Bone marrow (tissue), 2 donors: ENCODE data around the gene KRTAP5-2.
"Not testable (repeated sequence)": the region's sequence is repeated elsewhere in the genome, so short reads cannot be mapped to it uniquely, and the experiment has no call there.

Experiments
- DNase-seq, 2 donors: peaks; one replicate each; lab custom pipeline; 2025; lab: John Stamatoyannopoulos, UW

The KRTAP5-2 gene

DNA sequence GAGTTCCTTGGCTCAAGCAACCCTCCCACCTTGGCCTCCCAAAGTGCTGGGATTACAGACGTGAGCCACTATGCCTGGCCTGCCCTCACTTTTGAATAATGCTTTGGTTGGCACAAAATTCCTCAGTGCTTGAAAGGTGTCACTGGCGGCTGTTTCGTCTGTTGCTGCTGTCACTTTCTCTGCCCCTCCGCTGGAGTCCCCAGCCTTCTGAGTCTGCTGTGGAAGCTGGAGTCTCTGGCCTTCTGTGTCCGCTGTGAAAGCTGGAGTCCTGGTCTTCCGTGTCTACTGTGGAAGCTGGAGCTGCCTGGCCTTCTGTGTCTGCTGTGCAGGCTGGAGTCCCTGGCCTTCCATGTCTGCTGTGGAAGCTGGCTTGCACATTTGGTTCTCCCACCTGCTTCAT lies 8.1 kb downstream of the KRTAP5-2 start:
- no peak for DNase-seq

DNA sequence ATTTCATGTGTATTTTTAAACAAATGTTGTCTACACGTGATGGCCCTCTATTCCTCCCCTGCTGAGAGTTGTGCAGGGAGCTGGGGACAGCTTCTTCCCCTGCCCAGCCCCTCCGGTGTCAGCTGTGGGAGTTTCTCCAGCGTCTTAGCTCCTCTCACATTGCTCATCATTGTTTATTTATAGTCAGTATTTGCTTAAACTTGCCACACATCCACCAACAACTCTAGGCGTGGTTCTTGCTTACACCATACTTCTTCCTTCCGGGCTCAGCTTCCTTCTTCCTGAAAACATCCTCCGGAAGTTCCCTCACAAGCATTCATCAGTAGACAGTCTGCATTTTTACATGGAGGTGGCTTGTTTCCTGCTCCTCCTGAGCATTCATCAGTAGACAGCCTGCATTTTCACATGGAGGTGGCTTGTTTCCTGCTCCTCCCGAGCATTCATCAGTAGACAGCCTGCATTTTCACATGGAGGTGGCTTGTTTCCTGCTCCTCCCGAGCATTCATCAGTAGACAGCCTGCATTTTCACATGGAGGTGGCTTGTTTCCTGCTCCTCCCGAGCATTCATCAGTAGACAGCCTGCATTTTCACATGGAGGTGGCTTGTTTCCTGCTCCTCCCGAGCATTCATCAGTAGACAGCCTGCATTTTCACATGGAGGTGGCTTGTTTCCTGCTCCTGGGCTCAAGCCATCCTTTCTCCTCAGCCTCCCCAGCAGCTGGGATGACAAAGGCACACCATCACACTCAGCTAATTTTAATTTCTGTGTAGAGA lies 8.7 kb downstream of the KRTAP5-2 start:
- not testable (repeated sequence) for DNase-seq

DNA sequence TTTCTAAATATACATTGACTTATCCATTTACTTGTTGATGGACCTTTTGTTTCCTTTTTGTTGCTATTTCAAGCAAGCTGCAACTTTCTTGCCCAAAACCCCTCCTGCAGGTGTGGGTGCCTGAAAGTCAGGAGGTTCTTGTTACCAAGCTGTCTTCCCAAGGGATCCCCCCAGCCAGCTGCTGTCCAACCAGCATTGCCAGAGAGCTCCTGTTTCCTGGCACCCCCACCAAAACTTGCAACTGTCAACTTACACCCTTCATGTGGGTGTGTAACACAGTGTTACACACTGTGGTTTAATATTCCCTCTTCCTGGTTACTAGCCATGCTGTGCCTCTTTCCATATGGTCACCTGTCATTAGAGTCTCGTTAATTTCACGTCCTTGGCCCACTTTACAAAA lies 11.4 kb downstream of the KRTAP5-2 start:
- DNase-seq: no peak

DNA sequence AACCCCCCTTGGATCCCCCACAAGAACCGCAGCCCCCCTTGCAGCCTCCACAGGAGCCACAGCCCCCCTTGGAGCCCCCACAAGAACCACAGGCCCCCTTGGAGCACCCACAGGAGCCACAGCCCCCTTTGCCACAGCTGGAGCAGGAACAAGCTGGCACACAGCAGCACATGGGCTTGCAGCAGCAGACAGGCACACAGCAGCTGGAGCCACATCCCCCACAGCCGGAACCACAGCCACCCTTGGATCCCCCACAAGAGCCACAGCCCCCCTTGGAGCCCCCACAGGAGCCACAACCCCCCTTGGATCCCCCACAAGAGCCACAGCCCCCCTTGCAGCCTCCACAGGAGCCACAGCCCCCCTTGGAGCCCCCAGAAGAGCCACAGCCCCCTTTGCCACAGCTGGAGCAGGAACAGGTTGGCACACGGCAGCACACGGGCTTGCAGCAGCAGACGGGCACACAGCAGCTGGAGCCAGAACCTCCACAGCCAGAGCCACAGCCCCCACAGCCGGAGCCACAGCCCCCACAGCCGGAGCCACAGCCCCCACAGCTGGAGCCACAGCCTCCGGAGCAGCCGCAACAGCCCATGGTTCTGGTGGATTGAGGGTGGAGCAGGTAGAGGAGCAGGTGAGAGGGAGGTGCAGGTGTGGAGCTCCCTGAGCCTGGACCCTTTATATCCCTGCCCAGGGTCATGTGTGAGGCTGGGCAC lies 13.3 kb downstream of the KRTAP5-2 start, which contains the start of gene KRTAP5-1:
Gene KRTAP5-1 (minus strand): TSS at position 623 of the 710 bp plus-strand sequence. CDS start 34 bp downstream, at position 589.
- not testable (repeated sequence) for DNase-seq

DNA sequence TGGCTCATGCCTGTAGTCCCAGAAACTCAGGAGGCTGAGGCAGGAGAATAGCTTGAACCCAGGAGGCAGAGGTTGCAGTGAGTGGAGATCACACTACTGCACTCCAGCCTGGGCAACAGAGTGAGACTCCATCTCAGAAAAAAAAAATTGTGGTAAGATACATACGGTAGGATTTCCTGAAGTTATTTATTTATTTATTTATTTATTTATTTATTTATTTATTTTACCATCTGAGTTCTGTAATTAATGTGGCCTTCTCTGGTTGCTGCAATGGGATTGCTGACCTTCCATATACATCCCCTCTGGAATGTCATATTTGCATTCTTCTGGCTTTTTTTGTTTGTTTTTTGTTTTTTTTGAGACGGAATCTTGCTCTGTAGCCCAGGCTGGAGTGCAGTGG lies 15.2 kb downstream of the KRTAP5-2 start:
- DNase-seq: not testable (repeated sequence)

DNA sequence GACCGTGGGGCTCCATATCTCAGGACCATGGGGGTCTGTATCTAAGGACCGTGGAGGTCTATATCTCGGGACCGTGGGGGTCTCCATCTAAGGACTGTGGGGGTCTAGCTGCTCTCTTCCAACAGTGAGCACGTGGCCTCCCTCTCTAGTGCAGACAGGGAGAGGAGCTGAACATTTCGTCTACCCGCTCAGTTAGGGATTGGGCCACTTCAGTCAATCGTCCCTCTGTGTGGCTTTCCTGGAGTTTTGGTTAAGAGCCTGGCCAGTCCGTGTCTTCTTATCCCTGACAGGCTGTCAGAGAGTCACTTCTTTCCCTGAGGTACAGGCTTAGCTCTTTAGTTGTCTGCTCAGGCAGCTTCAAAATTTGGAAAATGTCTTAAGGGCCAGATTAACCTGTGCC lies 16.1 kb downstream of the KRTAP5-2 start:
- no peak for DNase-seq

DNA sequence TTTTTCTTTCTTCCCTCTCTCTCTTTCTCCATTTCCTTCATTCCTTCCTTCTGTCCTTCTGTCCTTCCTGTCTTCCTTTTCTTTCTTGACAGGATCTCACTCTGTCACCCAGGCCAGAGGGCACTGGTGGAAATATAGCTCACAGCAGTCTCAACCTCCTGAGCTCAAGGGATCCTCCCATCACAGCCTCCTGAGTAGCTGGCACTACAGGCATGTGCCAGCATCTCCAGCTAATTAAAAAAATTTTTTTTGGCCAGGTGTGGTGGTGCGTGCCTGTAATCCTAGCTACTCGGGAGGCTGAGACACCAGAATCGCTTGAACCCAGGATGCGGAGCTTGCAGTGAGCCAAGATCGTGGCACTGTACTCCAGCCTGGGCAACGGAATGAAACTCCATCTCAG lies 21.3 kb downstream of the KRTAP5-2 start:
- no peak for DNase-seq

DNA sequence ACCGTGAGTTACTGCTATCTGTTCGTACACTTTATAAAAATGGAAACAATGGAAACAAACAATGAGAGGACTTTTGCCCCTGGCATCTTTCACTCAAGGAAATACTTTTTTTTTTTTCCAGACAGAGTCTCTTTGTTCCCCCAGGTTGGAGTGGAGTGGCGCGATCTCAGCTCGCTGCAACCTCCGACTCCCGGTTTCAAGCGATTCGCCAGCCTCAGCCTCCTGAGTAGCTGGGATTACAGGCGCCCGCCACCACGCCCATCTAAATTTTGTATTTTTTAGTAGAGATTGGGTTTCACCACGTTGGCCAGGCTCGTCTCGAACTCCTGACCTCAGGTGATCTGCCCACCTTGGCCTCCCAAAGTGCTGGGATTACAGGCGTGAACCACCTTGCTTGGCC lies 22.3 kb downstream of the KRTAP5-2 start:
- not testable (repeated sequence) for DNase-seq

DNA sequence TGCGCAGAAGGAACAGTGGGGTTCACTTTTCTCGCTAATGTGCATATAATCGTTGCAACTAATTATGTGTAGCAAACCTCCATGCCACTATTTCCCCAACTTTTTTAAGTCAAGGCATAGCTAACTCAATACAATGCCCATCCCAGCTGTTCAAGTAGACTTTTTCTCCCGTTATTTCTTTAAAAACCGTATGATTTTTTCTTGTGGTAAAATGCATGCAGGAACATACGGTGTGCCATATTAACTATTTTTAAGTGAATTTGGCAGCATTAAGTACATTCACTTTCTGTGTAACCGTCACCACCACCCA lies 23.2 kb downstream of the KRTAP5-2 start:
- no peak for DNase-seq

DNA sequence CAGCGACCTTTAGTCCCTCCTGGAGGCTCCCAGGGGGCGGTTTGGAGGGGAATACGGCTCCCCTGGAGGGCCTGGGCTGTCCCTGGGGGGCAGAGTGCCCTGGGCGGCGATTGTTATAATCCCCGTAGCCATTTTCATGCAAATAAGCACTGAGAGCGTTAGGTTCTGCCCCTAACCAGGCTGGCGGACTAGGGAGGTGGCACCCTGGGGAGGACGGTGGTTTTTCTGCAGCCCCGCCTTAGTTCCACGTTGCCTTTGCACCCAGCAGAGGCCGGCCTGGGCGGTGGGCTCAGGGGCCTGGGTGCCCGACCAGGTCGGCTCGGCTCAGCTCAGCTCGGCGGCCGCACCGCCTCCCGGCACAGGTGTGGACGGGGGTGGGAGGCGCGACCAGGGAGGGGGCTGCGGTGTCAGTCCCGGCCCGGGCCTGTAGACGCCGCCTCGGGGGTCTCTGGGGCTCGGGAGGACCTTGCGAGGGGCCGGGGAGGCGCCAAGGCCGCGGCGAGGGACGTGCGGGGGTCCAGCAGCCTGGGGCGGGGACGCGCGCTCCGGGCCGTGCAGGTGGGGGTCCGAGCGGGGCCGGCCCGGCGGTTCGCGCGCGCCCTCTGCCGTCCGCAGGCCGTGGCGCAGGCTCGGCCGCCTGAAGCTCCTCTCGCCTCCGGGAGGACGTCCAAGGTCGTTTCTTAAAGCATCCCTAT lies 23.7 kb downstream of the KRTAP5-2 start:
- DNase-seq: peak in 1 of 2 donors; percentile 9

DNA sequence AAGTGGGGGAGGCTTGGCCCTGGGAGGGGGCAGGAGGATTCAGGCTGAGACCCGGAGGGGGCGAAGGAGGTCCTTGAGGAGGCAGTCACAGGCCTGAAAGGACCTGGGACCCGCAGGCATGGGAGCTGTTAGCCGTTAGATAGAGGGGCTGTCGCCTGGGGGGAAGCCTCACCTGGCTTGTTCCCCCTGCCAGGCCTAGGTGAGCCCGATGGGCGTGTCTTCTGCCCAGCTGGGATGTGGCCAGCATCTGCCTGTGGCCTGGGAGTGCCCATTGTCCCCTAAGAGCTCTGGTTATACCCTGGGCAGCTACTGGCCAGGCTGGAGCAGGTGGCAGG lies 24.2 kb downstream of the KRTAP5-2 start:
- no peak for DNase-seq

DNA sequence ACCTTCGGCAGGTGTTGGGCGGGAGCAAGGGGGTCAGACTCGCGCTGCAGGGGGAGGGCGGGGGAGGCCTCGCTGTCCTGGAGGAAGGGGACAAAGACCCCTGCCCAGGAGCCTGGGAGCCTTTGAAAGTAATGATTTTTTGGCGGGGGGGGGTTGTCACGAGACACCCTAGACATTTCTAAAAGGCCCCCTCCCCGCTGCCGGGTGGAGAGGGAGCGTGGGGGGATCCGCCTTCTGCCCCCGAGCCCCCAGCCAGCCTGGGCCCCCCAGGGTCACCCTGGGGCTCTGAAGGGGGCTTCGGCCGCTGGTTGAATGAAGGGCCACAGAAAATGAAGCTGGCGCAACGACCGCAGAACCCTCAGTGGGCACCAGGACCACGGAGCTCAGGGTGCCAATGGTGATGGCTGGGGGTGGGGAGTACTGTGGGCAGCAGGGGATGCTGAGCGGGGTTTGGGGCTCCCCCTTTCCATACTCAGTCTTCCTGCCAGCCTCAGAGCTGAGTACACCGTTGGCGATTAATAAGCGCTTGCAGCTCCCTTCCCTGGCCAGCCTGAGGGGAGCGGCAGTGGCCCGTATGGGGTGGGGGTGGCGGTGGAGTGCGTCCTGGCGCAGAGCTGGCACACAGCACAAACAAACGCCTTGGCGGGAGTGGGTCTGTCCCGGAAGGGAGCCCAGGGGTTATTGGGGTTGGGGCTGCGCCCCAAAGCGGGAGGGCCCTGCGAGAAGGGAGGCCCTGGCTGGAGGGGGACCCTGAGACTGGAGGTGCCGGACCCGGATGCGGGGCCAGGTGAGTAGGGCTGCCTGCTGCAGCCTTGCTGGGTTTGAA lies 24.8 kb downstream of the KRTAP5-2 start:
- DNase-seq: no peak

DNA sequence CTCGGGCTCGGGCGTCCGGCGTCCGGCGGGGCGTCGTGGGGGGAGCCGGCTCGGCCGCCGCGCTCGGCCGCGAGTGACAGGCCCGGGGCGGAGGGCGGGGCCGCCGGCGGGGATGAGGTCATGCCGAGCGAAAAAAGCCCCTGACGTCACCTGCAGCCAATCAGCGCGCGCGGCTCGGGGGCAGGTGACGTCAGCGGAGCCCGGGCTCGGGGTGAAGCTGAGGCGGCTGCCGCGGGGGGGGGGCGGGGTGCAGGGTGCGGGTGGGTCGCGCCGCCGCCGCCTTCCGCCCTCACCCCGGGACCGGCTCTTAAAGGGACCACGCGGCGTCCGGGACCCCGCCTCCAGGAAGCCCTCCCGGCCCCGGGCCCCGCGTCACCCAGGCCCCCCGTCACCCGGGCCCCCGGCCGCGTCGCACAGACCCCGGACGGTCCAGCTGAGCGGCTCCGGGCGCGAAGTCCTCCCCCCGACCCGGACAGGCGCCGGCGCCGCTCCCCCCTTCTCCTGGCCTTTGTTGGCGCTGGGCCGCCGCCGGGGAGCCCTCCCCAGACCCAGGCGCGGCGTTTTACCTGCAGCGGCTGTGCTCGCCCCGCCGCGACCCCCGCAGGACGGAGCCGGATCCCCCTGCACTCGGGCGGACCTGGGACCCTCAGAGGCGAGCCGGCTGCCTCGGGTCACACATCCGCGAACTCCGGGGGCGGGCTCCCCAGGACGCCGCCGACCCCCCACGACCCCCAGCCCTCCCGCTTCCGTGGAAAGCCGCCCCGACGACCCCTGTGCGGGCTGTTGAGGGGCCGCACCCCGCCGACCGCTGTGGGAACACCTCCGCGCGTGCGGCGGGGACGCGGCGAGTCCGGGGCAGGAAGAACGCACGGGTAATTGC lies 25.7 kb downstream of the KRTAP5-2 start, which contains the start of gene DUSP8:
Gene DUSP8 (minus strand): TSS at position 75 of the 880 bp plus-strand sequence. CDS start 6,445 bp downstream, outside the sequence.
- peak; percentile 6 to 78 for DNase-seq

DNA sequence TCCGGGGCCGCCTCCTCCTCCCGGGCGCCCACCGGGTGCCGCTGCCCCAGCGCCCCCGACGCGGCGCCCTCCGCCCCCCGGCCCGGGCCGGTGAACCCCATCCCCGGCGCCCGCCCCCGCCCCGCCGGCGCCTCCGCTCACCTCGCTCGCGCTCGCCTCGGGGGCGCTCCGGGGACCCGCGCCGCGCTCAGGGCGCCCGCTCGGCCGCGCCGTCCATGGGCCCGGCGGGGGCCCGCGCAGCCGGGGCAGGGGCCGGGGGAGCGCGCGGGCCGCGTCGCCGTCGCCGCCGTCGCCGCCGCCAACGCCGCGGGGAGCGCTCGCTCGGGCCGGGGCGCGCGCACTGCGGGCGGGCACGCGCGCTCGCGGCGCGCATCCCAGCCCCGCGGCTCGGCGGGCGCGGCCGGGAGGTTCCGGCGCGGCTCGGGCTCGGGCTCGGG lies 26.3 kb downstream of the KRTAP5-2 start:
- DNase-seq: no peak

DNA sequence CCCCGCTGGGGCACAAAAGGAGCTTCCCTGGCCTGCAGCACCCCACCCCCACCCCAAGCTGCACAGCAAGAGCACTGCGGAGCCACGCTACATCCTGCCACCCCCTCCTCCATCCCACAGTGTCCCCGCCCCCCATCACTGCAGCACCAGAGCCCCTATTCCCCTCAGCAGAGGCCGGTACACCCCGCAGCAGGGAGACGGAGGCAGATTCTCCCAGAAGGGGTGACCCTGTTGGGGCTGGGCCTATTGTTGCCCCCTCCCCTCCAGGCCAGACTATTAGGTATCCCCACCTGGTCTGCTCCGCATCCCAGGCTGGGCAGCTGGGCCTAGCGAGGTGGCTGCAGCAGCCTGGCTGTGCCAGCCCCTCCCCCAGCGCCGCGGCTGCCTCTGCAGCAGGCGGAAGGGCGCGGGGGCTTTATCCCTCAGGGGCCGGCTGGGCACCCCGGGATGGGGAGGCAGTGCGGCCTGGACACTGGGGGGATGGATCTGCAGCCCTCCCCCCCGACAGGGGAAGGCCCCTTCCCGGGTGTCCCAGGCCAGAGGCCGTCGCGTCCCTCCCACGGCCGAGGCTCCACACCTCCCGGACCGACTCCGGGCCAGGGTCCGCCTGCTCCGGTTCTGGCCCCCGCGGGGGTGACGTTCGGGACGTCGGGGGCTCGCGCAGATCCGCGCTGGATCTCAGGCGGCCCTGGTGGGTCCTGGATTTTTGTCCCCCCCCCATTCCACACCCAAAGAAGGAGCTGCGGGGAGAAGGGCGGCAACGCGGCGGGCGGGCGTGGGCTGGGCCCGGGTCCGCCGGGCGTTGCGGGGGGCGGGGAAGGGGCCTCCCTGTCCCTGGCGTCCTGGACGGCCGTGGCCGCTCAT lies 27.0 kb downstream of the KRTAP5-2 start:
- DNase-seq: no peak

DNA sequence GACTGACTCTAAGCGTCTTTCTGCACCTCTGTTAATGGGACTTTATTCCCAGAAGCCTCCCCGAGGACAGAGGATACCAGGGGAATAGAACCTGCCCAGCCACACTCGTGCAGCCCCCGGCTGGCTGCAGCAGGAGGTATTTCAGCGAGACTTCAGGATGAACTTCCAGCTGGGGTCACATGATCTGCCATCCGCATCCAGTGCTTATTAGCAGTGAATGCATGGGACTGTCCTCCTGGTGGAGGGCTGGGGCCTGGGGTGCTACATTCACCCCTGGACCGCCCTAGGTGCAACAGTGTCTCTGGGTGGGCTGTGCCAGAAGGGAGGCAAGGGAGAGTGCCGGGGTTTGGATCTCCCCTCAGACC lies 27.6 kb downstream of the KRTAP5-2 start:
- DNase-seq: no peak

DNA sequence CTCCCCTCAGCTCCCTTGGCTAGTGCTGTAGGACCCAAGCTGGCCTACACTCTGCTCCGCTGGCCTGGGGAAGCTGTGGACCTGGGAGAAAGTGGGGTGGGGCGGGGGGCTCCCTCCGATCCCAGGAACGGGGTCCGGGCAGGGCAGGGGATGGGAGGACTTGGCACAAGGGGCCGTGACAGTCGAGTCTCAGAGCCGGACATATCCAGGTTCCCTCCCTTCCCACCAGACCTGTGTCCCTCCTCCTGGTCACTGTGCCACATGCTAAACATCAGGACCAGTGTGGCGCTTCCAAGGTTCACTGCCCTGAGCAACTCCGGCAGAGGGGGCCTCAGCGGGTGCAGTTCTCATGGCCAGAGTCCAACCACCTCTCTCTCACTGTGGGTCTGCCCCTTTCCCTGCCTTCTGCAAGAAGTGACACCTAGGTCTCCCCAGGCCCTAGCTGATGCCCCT lies 28.1 kb downstream of the KRTAP5-2 start:
- DNase-seq: no peak

DNA sequence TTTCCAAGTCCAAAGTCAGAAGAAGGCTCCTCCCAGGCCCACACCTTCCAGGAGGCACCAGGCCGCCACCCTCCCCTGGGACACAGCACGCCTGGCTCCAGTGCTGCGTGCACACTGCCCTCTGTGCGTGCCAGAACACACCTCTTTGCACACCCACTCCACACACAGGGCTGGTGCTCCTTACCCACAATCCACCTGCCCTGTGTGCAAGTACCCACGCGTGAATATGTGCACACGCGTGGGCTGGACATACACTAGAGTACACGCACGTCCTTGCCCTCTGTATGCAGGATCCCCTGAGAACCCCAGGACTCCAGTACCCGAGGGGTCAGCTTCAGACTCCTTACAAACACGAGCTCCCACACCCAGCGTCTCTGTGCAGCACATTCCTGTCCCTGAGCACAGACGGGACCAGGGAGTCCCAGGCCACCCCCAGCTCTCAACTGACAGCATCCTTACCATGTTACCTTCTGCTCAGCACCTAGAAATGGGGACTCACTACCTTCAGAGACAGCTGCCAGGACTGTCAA lies 28.8 kb downstream of the KRTAP5-2 start:
- DNase-seq: no peak

DNA sequence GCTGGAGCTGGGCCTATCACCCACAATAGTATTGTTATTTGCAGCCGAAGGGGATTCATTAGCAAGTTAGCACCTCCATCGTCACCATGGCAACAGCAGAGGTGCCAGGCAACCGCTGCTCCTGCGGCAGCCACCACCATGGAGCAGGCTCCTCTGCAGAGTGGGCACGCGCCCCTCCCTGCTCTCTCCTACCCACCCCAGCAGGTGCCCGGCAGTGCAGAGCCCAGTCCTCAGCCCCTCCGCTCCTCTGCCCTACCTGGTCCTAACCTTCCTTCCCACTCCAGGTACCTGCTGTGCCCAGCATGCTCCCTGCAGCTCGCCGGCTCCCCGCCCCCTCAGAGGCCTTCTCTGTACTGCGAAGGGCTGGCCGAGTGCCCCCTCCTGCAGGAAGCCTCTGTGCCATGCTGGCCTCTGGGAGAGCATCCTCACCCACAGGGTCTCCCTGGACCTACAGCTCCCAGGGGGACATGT lies 29.6 kb downstream of the KRTAP5-2 start:
- no peak for DNase-seq

DNA sequence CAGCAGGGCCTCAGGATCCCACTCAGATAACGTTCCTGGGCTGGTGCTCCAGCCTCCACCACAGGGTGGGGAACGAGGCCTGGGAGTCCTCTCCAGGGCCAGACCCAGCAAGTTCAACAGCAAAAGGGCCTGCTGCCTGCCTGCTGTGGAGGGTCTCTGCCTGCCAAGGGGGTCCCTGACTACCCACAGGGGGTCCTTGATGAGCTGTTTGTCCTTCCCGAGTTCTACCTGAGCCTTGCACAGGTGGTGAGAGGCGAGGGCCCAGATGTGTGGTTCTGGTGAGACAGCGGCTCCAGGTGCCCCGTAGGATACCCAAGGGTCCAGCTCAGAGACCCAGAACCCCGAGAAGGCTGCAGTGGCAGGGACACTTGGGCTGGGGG lies 30.4 kb downstream of the KRTAP5-2 start:
- no peak for DNase-seq
